Nephron (organoid): ENCODE results near the gene EPHB2.
"Not testable (repeated sequence)": the region's sequence is repeated elsewhere in the genome, so short reads cannot be mapped to it uniquely, and the experiment has no call there.

Source experiments
- H3K27ac Mint-ChIP-seq, 3 experiments: 2 replicates each; pipeline ENCODE4 v1.8.0; 2020; ENCODE audit warnings: mixed read lengths in 3 of 3, mild to moderate bottlenecking in 2 of 3, moderate library complexity in 1 of 3
- H3K27me3 Mint-ChIP-seq: 2 replicates; pipeline ENCODE4 v1.8.0; 2021; ENCODE audit warnings: low read depth, mild to moderate bottlenecking, moderate library complexity, mixed read lengths
- H3K36me3 Mint-ChIP-seq: 2 replicates; pipeline ENCODE4 v1.8.0; 2020; ENCODE audit warnings: low read depth, mixed read lengths
- H3K4me1 Mint-ChIP-seq: 2 replicates; pipeline ENCODE4 v1.8.0; 2020; ENCODE audit warnings: mixed read lengths
- H3K4me3 Mint-ChIP-seq, 3 experiments: 2 replicates each; pipeline ENCODE4 v1.8.0; 2020; ENCODE audit warnings: mild to moderate bottlenecking in 3 of 3, mixed read lengths in 3 of 3, moderate library complexity in 2 of 3
- H3K9me3 Mint-ChIP-seq: 2 replicates; pipeline ENCODE4 v1.8.0; 2020; ENCODE audit warnings: mixed read lengths
- TF ChIP-seq, protein P1 (sequence below), 3 experiments: fragments of 200-600 bp; sonication (generic); IDR thresholded peaks; one replicate each; pipeline ENCODE4 v1.5.0; 2021; ENCODE audit warnings: antibody characterized with exemption in 3 of 3; ENCODE audit not compliant: unreplicated experiment in 3 of 3

Gene EPHB2

DNA sequence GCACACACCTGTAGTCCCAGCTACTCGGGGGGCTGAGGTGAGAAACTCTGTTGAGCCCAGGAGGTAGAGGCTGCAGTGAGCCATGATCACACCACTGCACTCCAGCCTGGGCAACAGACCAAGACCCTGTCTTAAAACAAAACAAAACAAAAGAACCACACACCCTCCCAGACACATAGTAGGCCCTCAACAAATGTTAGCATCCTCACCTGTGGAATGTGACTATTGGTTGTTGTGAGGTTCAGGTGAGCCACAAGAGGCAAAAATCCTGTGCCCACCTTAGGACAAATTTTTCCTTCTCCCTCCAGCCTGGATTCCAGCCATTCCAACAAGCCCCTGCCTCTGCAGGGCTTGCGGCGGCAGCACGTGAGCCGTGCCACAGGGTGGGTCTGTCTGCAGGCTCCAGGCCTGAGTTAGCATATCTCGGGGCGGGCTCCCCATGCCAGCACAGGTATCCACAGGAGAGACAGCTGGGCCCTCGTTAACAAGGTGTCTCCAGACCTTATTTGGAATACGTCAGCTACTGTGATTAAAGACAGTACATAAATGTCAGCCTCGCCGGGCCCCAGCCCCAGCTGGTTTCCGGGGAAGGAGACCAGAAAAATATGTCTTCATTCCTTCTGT, 40.2 kb upstream of the EPHB2 start:
- no peak overlapping the region for H3K4me3 Mint-ChIP-seq
- TF ChIP-seq, protein P1, sequence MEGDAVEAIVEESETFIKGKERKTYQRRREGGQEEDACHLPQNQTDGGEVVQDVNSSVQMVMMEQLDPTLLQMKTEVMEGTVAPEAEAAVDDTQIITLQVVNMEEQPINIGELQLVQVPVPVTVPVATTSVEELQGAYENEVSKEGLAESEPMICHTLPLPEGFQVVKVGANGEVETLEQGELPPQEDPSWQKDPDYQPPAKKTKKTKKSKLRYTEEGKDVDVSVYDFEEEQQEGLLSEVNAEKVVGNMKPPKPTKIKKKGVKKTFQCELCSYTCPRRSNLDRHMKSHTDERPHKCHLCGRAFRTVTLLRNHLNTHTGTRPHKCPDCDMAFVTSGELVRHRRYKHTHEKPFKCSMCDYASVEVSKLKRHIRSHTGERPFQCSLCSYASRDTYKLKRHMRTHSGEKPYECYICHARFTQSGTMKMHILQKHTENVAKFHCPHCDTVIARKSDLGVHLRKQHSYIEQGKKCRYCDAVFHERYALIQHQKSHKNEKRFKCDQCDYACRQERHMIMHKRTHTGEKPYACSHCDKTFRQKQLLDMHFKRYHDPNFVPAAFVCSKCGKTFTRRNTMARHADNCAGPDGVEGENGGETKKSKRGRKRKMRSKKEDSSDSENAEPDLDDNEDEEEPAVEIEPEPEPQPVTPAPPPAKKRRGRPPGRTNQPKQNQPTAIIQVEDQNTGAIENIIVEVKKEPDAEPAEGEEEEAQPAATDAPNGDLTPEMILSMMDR (IDR thresholded peaks at IDR 0.05; ENCODE audit: unreplicated experiment in 3 of 3), result no peak
- H3K27me3 Mint-ChIP-seq, result peaks cover 57% of the 10 kb centered on the region
- peak overlapping the region in 1 of 3 experiments; percentile 20 for H3K27ac Mint-ChIP-seq
- no peaks in the 10 kb centered on the region for H3K9me3 Mint-ChIP-seq
- no peaks in the 10 kb centered on the region for H3K36me3 Mint-ChIP-seq
- H3K4me1 Mint-ChIP-seq, result peaks cover 23% of the 10 kb centered on the region

DNA sequence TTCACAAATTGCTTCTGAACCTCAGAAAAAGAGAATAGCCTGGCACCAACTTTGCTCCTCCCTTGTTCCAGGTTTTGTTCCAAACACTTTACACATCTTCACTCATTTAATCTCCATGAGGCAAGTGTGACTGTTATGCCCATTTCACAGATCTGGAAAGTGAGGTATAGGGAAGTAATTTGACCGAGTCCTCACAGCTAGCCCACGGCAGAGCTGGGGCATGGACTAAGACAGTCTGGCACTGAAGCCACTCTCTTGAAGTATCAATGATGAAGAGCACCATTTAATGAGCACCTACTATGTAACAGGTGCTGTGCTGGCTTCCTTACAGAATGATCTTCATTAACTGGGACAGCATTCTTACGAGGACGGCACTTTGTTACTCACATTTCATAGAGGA, 38.6 kb upstream of the EPHB2 start:
- H3K4me1 Mint-ChIP-seq, result peaks cover 23% of the 10 kb centered on the region
- TF ChIP-seq, protein P1 (IDR thresholded peaks at IDR 0.05; ENCODE audit: unreplicated experiment in 3 of 3), result no peak
- peaks cover 57% of the 10 kb centered on the region for H3K27me3 Mint-ChIP-seq
- H3K9me3 Mint-ChIP-seq, result no peaks in the 10 kb centered on the region
- H3K36me3 Mint-ChIP-seq, result no peaks in the 10 kb centered on the region
- no peak overlapping the region for H3K27ac Mint-ChIP-seq
- H3K4me3 Mint-ChIP-seq, result no peak overlapping the region

DNA sequence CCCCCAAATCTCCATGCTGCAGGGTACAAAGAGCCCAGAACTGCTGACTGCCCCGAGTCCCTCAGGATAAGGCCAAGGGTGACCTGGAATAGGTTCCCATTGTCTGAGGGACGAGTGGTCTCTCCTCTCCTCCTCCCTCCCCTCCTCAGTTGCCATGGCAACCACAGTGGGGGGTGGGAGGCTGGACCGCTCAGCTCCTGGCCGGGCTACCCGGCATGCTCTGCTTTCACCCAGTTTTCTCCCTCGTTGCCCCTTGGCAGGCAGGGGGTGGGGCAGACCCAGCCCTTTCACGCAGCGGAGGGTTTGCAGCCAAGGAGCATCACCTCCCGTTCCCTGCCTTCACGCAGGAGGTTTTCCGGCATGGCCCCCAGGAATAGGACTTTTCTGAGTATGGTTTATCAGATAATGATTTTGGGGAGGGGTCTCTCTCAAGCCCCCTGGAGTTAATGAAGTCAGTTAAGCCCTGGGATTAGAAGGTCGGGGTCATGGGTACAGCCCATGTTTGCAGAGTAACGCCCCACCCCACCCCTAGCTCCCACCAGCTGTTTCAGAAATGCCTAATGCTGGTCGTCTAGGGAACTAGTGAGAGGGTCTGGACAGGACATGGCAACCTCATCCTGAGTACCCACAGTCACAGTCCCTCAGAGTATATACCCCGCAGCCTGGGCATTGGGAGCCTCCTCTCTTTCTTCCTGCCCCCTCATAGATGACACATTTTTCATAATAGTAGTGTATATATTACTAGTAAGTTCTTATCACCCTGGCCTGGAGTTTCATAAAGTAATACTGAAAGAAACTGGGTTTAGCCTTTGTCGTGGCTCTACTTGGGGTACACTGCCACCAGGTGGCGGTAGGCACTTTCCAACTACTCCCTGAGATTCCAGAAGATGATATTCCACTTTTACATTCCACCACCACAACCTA, 36.9 kb upstream of the EPHB2 start:
- H3K36me3 Mint-ChIP-seq, result no peaks in the 10 kb centered on the region
- peaks cover 23% of the 10 kb centered on the region for H3K4me1 Mint-ChIP-seq
- TF ChIP-seq, protein P1 (IDR thresholded peaks at IDR 0.05; ENCODE audit: unreplicated experiment in 3 of 3), result peak; percentile 63 to 81 (median 70)
- H3K27ac Mint-ChIP-seq, result peak overlapping the region; percentile 26 to 73 (median 69)
- no peaks in the 10 kb centered on the region for H3K9me3 Mint-ChIP-seq
- H3K27me3 Mint-ChIP-seq, result peaks cover 49% of the 10 kb centered on the region
- peak overlapping the region in 1 of 3 experiments; percentile 32 for H3K4me3 Mint-ChIP-seq

DNA sequence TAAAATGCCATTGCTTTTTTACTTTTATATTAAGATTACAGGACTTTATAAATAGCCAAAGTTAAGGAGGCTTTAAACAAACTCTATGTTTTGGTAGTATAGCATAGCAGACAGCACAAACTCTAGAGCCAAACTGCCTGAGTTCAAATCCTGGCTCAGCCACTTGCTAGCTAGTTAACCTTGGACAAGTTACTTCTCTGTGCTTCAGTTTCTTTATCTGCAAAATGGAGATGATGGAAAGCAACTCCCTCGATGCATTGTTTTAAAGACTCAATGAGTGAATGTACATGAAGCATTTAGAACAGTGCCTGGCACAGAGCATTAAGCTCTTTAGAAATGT, 36.3 kb upstream of the EPHB2 start:
- TF ChIP-seq, protein P1 (IDR thresholded peaks at IDR 0.05; ENCODE audit: unreplicated experiment in 3 of 3), result peak in 1 of 3 experiments; percentile 6
- Mint-ChIP-seq H3K27ac (peak overlapping the region; percentile 26 to 73 (median 69)), H3K36me3 (no peaks in the 10 kb centered on the region), H3K27me3 (peaks cover 45% of the 10 kb centered on the region), H3K4me3 (no peak overlapping the region), H3K9me3 (no peaks in the 10 kb centered on the region), H3K4me1 (peaks cover 23% of the 10 kb centered on the region)

DNA sequence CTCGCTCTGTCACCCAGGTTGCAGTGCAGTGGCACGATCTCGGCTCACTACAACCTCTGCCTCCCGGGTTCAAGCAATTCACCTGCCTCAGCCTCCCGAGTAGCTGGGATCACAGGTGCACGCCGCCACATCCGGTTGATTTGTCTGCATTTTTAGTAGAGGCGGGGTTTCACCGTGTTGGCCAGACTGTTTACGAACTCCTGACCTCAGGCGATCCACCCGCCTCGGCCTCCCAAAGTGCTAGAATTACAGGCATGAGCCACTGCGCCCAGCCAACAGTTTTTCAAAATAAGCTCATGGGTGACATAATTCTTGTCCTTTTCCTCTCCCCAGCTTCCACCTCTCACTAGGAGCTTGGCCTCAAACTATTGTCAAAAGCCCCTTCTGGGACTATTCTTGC, 34.5 kb upstream of the EPHB2 start:
- Mint-ChIP-seq H3K27me3 (peaks cover 29% of the 10 kb centered on the region), H3K27ac (peak overlapping the region in 1 of 3 experiments; percentile 13), H3K4me1 (peaks cover 23% of the 10 kb centered on the region)
- H3K4me3 Mint-ChIP-seq, H3K36me3 Mint-ChIP-seq, H3K9me3 Mint-ChIP-seq: not testable (repeated sequence)

DNA sequence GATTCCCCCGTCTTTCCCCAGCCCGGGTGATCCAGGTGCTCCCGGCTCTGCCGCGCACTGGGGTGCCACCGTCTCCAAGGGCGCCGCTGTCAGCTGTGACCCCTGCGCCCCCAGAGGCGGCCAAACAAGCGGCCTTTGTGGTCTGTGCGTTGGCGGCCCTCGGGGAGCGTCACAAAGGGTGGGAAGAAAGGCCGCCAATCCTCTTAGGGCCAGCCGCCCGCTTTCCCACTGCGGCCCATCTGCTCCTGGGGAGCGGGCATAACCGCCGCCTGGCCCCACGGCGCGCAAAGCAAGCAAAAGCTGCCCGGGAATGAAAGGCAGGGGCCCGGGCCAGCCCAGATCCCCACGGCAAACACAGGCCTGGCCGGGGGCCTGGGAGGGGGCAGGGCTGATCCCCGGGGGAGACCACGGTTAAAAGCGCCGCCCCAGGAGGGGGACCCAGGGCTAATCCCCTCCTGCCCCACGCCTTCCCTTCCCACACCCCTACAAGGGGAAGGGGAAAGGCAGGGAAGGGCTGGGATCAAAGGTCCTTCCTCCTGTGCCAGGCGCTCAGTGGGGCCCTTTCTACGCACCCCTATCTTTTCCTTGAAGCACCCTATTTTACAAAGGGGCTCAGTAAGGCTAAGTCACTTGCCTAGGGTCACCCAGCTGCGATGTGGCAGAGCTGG, 33.6 kb upstream of the EPHB2 start:
- Mint-ChIP-seq H3K9me3 (no peaks in the 10 kb centered on the region), H3K27ac (no peak overlapping the region), H3K27me3 (peaks cover 21% of the 10 kb centered on the region), H3K36me3 (no peaks in the 10 kb centered on the region), H3K4me1 (peaks cover 23% of the 10 kb centered on the region), H3K4me3 (no peak overlapping the region)
- TF ChIP-seq, protein P1 (IDR thresholded peaks at IDR 0.05; ENCODE audit: unreplicated experiment in 3 of 3), result no peak
